HG03442 (cell line): ENCODE data around the gene SPAG7.
A peak's percentile ranks its signal among the peaks of the same experiment; 100 is the strongest.

Experiments used
- ATAC-seq: cut with Tn5 transposase; IDR thresholded peaks from one replicate; pipeline ENCODE4 v1.9.1; 2021; ENCODE audit warnings: mild to moderate bottlenecking, moderate library complexity; ENCODE audit not compliant: unreplicated experiment

Gene SPAG7

GRCh38 chr17:4978726-4979125 lies 11.1 kb upstream of the SPAG7 start:
- no peak for ATAC-seq

- no peak for ATAC-seq
Measured at GRCh38 chr17:4974115-4974670, 6.6 kb upstream of the SPAG7 start.

- no peak for ATAC-seq
Measured at GRCh38 chr17:4973256-4974114, 5.9 kb upstream of the SPAG7 start.

- no peak for ATAC-seq
Measured at GRCh38 chr17:4972752-4973151, 5.1 kb upstream of the SPAG7 start.

GRCh38 chr17:4972322-4972721 lies 4.7 kb upstream of the SPAG7 start:
- ATAC-seq: no peak

GRCh38 chr17:4971826-4972225 lies 4.2 kb upstream of the SPAG7 start:
- ATAC-seq: no peak

GRCh38 chr17:4970273-4970672 lies 2.7 kb upstream of the SPAG7 start:
- no peak for ATAC-seq

GRCh38 chr17:4969551-4970173 lies 2.0 kb upstream of the SPAG7 start:
- ATAC-seq: no peak

- ATAC-seq: no peak
Measured at GRCh38 chr17:4969047-4969550, 1.5 kb upstream of the SPAG7 start.

GRCh38 chr17:4968486-4969046 lies 949 bp upstream of the SPAG7 start:
- ATAC-seq: no peak

GRCh38 chr17:4966844-4967538 lies 626 bp downstream of the SPAG7 start:
- ATAC-seq: peak; percentile 74

GRCh38 chr17:4965311-4965986 lies 2.2 kb downstream of the SPAG7 start:
- no peak for ATAC-seq

GRCh38 chr17:4960279-4960922 lies 7.2 kb downstream of the SPAG7 start:
- no peak for ATAC-seq

- ATAC-seq: no peak
Measured at GRCh38 chr17:4959261-4959965, 8.2 kb downstream of the SPAG7 start.

- ATAC-seq: no peak
Measured at GRCh38 chr17:4958102-4958501, 9.5 kb downstream of the SPAG7 start.

- ATAC-seq: no peak
Measured at GRCh38 chr17:4956493-4957061, 11.0 kb downstream of the SPAG7 start.

- ATAC-seq: no peak
Measured at GRCh38 chr17:4955091-4955490, 12.5 kb downstream of the SPAG7 start.

GRCh38 chr17:4953451-4953961 lies 14.1 kb downstream of the SPAG7 start:
- no peak for ATAC-seq

- no peak for ATAC-seq
Measured at GRCh38 chr17:4951486-4951885, 16.1 kb downstream of the SPAG7 start.
